Measurements from ENCODE around the gene METTL25B. TPM values are rescaled to one million over a fixed set of nuclear protein-coding genes. Genes with fewer than 3 reads are reported as not detected.

Gene METTL25B
- total and polyA plus RNA-seq, 4 donors, result 24.4 to 42.6 (median 31.6) TPM

- WGBS, 2 donors, result 0% methylated on average over 53 to 68 of the region's 68 CpGs
- no peaks in the 10 kb centered on the region for H3K9me3 ChIP-seq (ENCODE audit: control insufficient read depth in 4 of 4, insufficient read depth in 3 of 4, low read length in 3 of 4)
- DNase-seq (peak; percentile 98 to 99 (median 99)), ATAC-seq (ENCODE audit: insufficient read depth, low FRiP score) (peak; percentile 80)
- H3K4me1 ChIP-seq (ENCODE audit: control insufficient read depth in 5 of 5, insufficient read depth in 5 of 5, low read length in 5 of 5), result peaks cover 9 to 44% (median 21%) of the 10 kb centered on the region in 5 donors
- peak overlapping the region; percentile 88 for H3K4me3 ChIP-seq
- no peaks in the 10 kb centered on the region for H3K27me3 ChIP-seq (ENCODE audit: control insufficient read depth in 3 of 3, insufficient read depth in 3 of 3, low read length in 2 of 3)
- H3K27ac ChIP-seq (ENCODE audit: low read depth in 1 of 2, low read length in 1 of 2), result peak overlapping the region; percentile 92 to 93
- TF ChIP-seq CTCF (IDR thresholded peaks at IDR 0.05; ENCODE audit: control extremely low read depth, extremely low read depth), result peak; percentile 42
- H3K9ac ChIP-seq (ENCODE audit: insufficient read depth in 1 of 2, low read length in 2 of 2), result peak overlapping the region; percentile 89 to 97
- no peaks in the 10 kb centered on the region for H3K36me3 ChIP-seq (ENCODE audit: control insufficient read depth in 4 of 4, insufficient read depth in 4 of 4, low read length in 4 of 4)
Observed at GRCh38 chr1:156751757-156752481, 23.6 kb downstream of the METTL25B start.

DNA sequence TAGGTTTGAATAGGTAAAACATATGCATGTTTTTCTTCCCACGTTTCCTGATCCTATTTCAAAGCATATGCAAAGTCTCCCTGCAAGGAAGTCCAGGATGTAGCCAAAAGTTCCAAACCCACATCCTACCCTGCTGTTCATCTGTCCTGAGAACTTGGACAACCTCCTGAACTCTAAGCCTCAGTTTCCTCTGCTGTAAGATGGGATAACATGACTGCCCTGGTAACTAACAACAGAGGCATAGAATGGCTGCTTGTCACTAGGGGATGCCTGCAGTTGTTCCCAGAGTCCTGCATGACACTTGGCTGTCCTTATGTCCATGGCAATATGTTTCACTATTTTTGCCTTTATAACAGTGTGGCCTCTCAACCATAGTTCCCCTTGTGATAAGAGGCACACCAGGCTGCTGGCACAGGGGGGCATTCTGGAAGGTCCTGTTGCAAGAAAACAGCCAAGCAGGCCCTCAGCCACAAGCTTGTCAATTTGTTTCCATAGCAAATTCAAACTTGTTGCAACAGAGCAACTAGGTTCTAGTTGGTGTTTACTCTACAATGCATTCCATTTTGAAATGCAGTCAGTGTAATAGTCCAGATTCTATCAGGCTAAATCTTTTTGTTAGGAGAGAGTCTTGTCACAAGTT is 24.7 kb downstream of the METTL25B start:
- H3K9me3 ChIP-seq (ENCODE audit: control insufficient read depth in 4 of 4, insufficient read depth in 3 of 4, low read length in 3 of 4), result no peaks in the 10 kb centered on the region
- H3K36me3 ChIP-seq (ENCODE audit: control insufficient read depth in 4 of 4, insufficient read depth in 4 of 4, low read length in 4 of 4), result no peaks in the 10 kb centered on the region
- H3K4me1 ChIP-seq (ENCODE audit: control insufficient read depth in 5 of 5, insufficient read depth in 5 of 5, low read length in 5 of 5), result peaks cover 3 to 35% (median 16%) of the 10 kb centered on the region in 5 donors
- DNase-seq, result peak; percentile 53 to 78 (median 68)
- TF ChIP-seq CTCF (IDR thresholded peaks at IDR 0.05; ENCODE audit: control extremely low read depth, extremely low read depth), result no peak
- no peak overlapping the region for H3K4me3 ChIP-seq
- no peaks in the 10 kb centered on the region for H3K27me3 ChIP-seq (ENCODE audit: control insufficient read depth in 3 of 3, insufficient read depth in 3 of 3, low read length in 2 of 3)
- peak overlapping the region; percentile 89 to 97 for H3K9ac ChIP-seq (ENCODE audit: insufficient read depth in 1 of 2, low read length in 2 of 2)
- H3K27ac ChIP-seq (ENCODE audit: low read depth in 1 of 2, low read length in 1 of 2), result peak overlapping the region in 1 of 2 donors; percentile 78
- ATAC-seq (ENCODE audit: insufficient read depth, low FRiP score), result no peak
- WGBS, 2 donors, result 18 to 25% methylated on average over 1 of the region's 1 CpG

DNA sequence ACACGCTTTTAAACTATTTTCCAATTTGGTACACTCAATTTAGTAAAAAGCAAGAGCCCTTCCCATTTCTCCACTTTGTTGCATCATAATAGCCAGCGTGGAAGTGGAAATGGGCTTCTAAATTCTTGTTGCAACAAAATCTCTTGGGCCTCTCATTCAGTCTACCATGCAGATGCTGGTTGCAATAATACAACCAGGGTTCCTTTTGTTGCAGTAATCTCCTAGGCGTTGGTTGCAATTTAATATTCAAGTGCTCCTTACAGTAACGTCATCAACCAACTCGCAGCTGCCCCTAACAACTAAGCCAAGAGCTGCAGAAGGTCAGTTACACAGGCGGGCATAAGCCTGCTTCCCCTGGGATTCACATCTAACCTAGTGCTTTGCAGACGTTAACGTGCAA is 25.9 kb downstream of the METTL25B start:
- DNase-seq (no peak), ATAC-seq (ENCODE audit: insufficient read depth, low FRiP score) (no peak)
- H3K4me3 ChIP-seq, result no peak overlapping the region
- peaks cover 0 to 23% (median 7%) of the 10 kb centered on the region in 5 donors for H3K4me1 ChIP-seq (ENCODE audit: control insufficient read depth in 5 of 5, insufficient read depth in 5 of 5, low read length in 5 of 5)
- no peaks in the 10 kb centered on the region for H3K36me3 ChIP-seq (ENCODE audit: control insufficient read depth in 4 of 4, insufficient read depth in 4 of 4, low read length in 4 of 4)
- no peaks in the 10 kb centered on the region for H3K27me3 ChIP-seq (ENCODE audit: control insufficient read depth in 3 of 3, insufficient read depth in 3 of 3, low read length in 2 of 3)
- no peaks in the 10 kb centered on the region for H3K9me3 ChIP-seq (ENCODE audit: control insufficient read depth in 4 of 4, insufficient read depth in 3 of 4, low read length in 3 of 4)
- H3K9ac ChIP-seq (ENCODE audit: insufficient read depth in 1 of 2, low read length in 2 of 2), result no peak overlapping the region
- no peak for TF ChIP-seq CTCF (IDR thresholded peaks at IDR 0.05; ENCODE audit: control extremely low read depth, extremely low read depth)
- H3K27ac ChIP-seq (ENCODE audit: low read depth in 1 of 2, low read length in 1 of 2), result no peak overlapping the region
- WGBS, 2 donors, result 60 to 77% methylated on average over 8 of the region's 8 CpGs

Measured in lung (tissue), 12 donors.